Measurements from ENCODE around the gene MAPKBP1. TPM values are rescaled to one million over a fixed set of nuclear protein-coding genes. Genes with fewer than 3 reads are reported as not detected.

The MAPKBP1 gene
- total and polyA plus RNA-seq, 3 experiments from 2014 or later: 4.8 to 17.8 (median 16.0) TPM

GRCh38 chr15:41810651-41811431 lies 36.6 kb downstream of the MAPKBP1 start:
- CTCF ChIA-PET: interaction anchor here (0.9 to 7.3 kb wide), 21 partner anchors 8 to 345 kb away, joined by 3 to 167 read pairs (median 5); partner anchors contain the start of genes MAPKBP1 and PLA2G4B
- no peaks in the 10 kb centered on the region for H3K9me3 Mint-ChIP-seq
- peak overlapping the region in 5 of 8 donors; percentile 35 to 66 (median 58) for H3K27ac Mint-ChIP-seq
- no peak overlapping the region for H3K4me3 Mint-ChIP-seq
- peaks cover 10 to 14% (median 12%) of the 10 kb centered on the region in 3 donors for H3K4me1 Mint-ChIP-seq
- no peak for DNase-seq
- H3K27me3 Mint-ChIP-seq: no peaks in the 10 kb centered on the region
- Histone ChIP-seq H3K27ac (ENCODE audit: low read depth, low read length) (no peak overlapping the region), H3K4me1 (ENCODE audit: insufficient read depth, low read length) (peaks cover 7% of the 10 kb centered on the region), H3K27me3 (ENCODE audit: insufficient read depth, low read length, poor library complexity, severe bottlenecking) (no peaks in the 10 kb centered on the region), H3K4me3 (ENCODE audit: low read length) (no peak overlapping the region), H3K9me3 (ENCODE audit: low read length) (no peaks in the 10 kb centered on the region), H3K36me3 (ENCODE audit: insufficient read depth, low read length) (no peaks in the 10 kb centered on the region)
- H3K36me3 Mint-ChIP-seq: peaks cover 0 to 42% (median 13%) of the 10 kb centered on the region in 3 donors
- POLR2A ChIA-PET: interaction anchor here (0.6 to 0.9 kb wide), 3 partner anchors 37 to 115 kb away, joined by 3 read pairs; partner anchors contain the start of gene MAPKBP1

GRCh38 chr15:41811432-41812195 lies 37.3 kb downstream of the MAPKBP1 start:
- Histone ChIP-seq H3K27ac (ENCODE audit: low read depth, low read length) (no peak overlapping the region), H3K27me3 (ENCODE audit: insufficient read depth, low read length, poor library complexity, severe bottlenecking) (no peaks in the 10 kb centered on the region), H3K36me3 (ENCODE audit: insufficient read depth, low read length) (no peaks in the 10 kb centered on the region), H3K9me3 (ENCODE audit: low read length) (no peaks in the 10 kb centered on the region), H3K4me3 (ENCODE audit: low read length) (no peak overlapping the region), H3K4me1 (ENCODE audit: insufficient read depth, low read length) (peaks cover 7% of the 10 kb centered on the region)
- Mint-ChIP-seq H3K9me3 (no peaks in the 10 kb centered on the region), H3K27ac (peak overlapping the region in 5 of 8 donors; percentile 12 to 65 (median 35)), H3K27me3 (no peaks in the 10 kb centered on the region), H3K36me3 (peaks cover 0 to 45% (median 17%) of the 10 kb centered on the region in 3 donors), H3K4me1 (peaks cover 10 to 14% (median 12%) of the 10 kb centered on the region in 3 donors), H3K4me3 (no peak overlapping the region)
- ChIA-PET POLR2A (interaction anchor here (0.8 kb wide), 1 partner anchor 38 kb away, joined by 3 read pairs; the partner anchor contains the start of gene MAPKBP1), CTCF (interaction anchor here (0.8 to 7.3 kb wide), 26 partner anchors 9 to 346 kb away, joined by 3 to 167 read pairs (median 4); partner anchors contain the start of genes MAPKBP1 and PLA2G4B)
- peak; percentile 64 to 82 (median 65) for DNase-seq

- H3K36me3 Mint-ChIP-seq: peaks cover 0 to 56% (median 16%) of the 10 kb centered on the region in 3 donors
- no peak for DNase-seq
- no peak overlapping the region for H3K27ac ChIP-seq (ENCODE audit: low read depth, low read length)
- H3K27me3 ChIP-seq (ENCODE audit: insufficient read depth, low read length, poor library complexity, severe bottlenecking): no peaks in the 10 kb centered on the region
- peaks cover 7% of the 10 kb centered on the region for H3K4me1 ChIP-seq (ENCODE audit: insufficient read depth, low read length)
- no peak overlapping the region for H3K4me3 ChIP-seq (ENCODE audit: low read length)
- no peaks in the 10 kb centered on the region for H3K9me3 ChIP-seq (ENCODE audit: low read length)
- no peaks in the 10 kb centered on the region for H3K27me3 Mint-ChIP-seq
- no peak overlapping the region for H3K4me3 Mint-ChIP-seq
- ChIA-PET CTCF (interaction anchor here (0.7 to 7.3 kb wide), 9 partner anchors 10 to 255 kb away, joined by 3 to 167 read pairs (median 8); partner anchors contain the start of gene MAPKBP1), POLR2A (no interaction called here)
- peaks cover 10 to 14% (median 12%) of the 10 kb centered on the region in 3 donors for H3K4me1 Mint-ChIP-seq
- H3K9me3 Mint-ChIP-seq: no peaks in the 10 kb centered on the region
- H3K27ac Mint-ChIP-seq: peak overlapping the region in 2 of 8 donors; percentile 61 to 63
- H3K36me3 ChIP-seq (ENCODE audit: insufficient read depth, low read length): no peaks in the 10 kb centered on the region
Observed at GRCh38 chr15:41812820-41813375, 38.6 kb downstream of the MAPKBP1 start.

- DNase-seq: no peak
- peaks cover 10 to 14% (median 12%) of the 10 kb centered on the region in 3 donors for H3K4me1 Mint-ChIP-seq
- peaks cover 0 to 61% (median 16%) of the 10 kb centered on the region in 3 donors for H3K36me3 Mint-ChIP-seq
- ChIA-PET POLR2A (no interaction called here), CTCF (interaction anchor here (2.8 to 7.3 kb wide), 3 partner anchors 10 to 91 kb away, joined by 9 to 167 read pairs (median 28); partner anchors contain the start of gene MAPKBP1)
- no peaks in the 10 kb centered on the region for H3K27me3 Mint-ChIP-seq
- Histone ChIP-seq H3K4me3 (ENCODE audit: low read length) (no peak overlapping the region), H3K27me3 (ENCODE audit: insufficient read depth, low read length, poor library complexity, severe bottlenecking) (no peaks in the 10 kb centered on the region), H3K4me1 (ENCODE audit: insufficient read depth, low read length) (peaks cover 7% of the 10 kb centered on the region), H3K36me3 (ENCODE audit: insufficient read depth, low read length) (peaks cover 5% of the 10 kb centered on the region), H3K27ac (ENCODE audit: low read depth, low read length) (no peak overlapping the region), H3K9me3 (ENCODE audit: low read length) (no peaks in the 10 kb centered on the region)
- H3K4me3 Mint-ChIP-seq: no peak overlapping the region
- H3K9me3 Mint-ChIP-seq: no peaks in the 10 kb centered on the region
- H3K27ac Mint-ChIP-seq: no peak overlapping the region
Observed at GRCh38 chr15:41813426-41813825, 39.1 kb downstream of the MAPKBP1 start.

GRCh38 chr15:41814534-41814933 lies 40.2 kb downstream of the MAPKBP1 start:
- Histone ChIP-seq H3K27ac (ENCODE audit: low read depth, low read length) (no peak overlapping the region), H3K4me1 (ENCODE audit: insufficient read depth, low read length) (peaks cover 7% of the 10 kb centered on the region), H3K9me3 (ENCODE audit: low read length) (no peaks in the 10 kb centered on the region), H3K27me3 (ENCODE audit: insufficient read depth, low read length, poor library complexity, severe bottlenecking) (no peaks in the 10 kb centered on the region), H3K36me3 (ENCODE audit: insufficient read depth, low read length) (peaks cover 6% of the 10 kb centered on the region), H3K4me3 (ENCODE audit: low read length) (no peak overlapping the region)
- Mint-ChIP-seq H3K4me3 (no peak overlapping the region), H3K27ac (peak overlapping the region in 1 of 8 donors; percentile 12), H3K36me3 (peaks cover 0 to 70% (median 16%) of the 10 kb centered on the region in 3 donors), H3K9me3 (no peaks in the 10 kb centered on the region), H3K4me1 (peaks cover 10 to 14% (median 12%) of the 10 kb centered on the region in 3 donors), H3K27me3 (no peaks in the 10 kb centered on the region)
- peak in 1 of 5 donors; percentile 38 for DNase-seq
- ChIA-PET CTCF (interaction anchor here (7.3 kb wide), 1 partner anchor 40 kb away, joined by 167 read pairs; the partner anchor contains the start of gene MAPKBP1), POLR2A (no interaction called here)

- DNase-seq: peak in 1 of 5 donors; percentile 20
- Histone ChIP-seq H3K27me3 (ENCODE audit: insufficient read depth, low read length, poor library complexity, severe bottlenecking) (no peaks in the 10 kb centered on the region), H3K4me1 (ENCODE audit: insufficient read depth, low read length) (no peaks in the 10 kb centered on the region), H3K9me3 (ENCODE audit: low read length) (no peaks in the 10 kb centered on the region), H3K4me3 (ENCODE audit: low read length) (no peak overlapping the region), H3K27ac (ENCODE audit: low read depth, low read length) (no peak overlapping the region), H3K36me3 (ENCODE audit: insufficient read depth, low read length) (peaks cover 9% of the 10 kb centered on the region)
- Mint-ChIP-seq H3K36me3 (peaks cover 0 to 91% (median 16%) of the 10 kb centered on the region in 3 donors), H3K9me3 (no peaks in the 10 kb centered on the region), H3K27me3 (no peaks in the 10 kb centered on the region), H3K27ac (no peak overlapping the region), H3K4me3 (no peak overlapping the region), H3K4me1 (peaks cover under 1% of the 10 kb centered on the region in 3 donors)
- ChIA-PET POLR2A (interaction anchor here (0.6 kb wide), 1 partner anchor 30 kb away, joined by 3 read pairs; no protein-coding TSS in a partner anchor), CTCF (no interaction called here)
Observed at GRCh38 chr15:41816788-41817187, 42.5 kb downstream of the MAPKBP1 start.

- H3K4me1 ChIP-seq (ENCODE audit: insufficient read depth, low read length): no peaks in the 10 kb centered on the region
- H3K4me3 ChIP-seq (ENCODE audit: low read length): no peak overlapping the region
- no peaks in the 10 kb centered on the region for H3K9me3 ChIP-seq (ENCODE audit: low read length)
- peaks cover 9% of the 10 kb centered on the region for H3K36me3 ChIP-seq (ENCODE audit: insufficient read depth, low read length)
- CTCF ChIA-PET: interaction anchor here (1.9 kb wide), 1 partner anchor 44 kb away, joined by 10 read pairs; the partner anchor contains the start of gene MAPKBP1
- peak overlapping the region in 1 of 8 donors; percentile 43 for H3K27ac Mint-ChIP-seq
- POLR2A ChIA-PET: interaction anchor here (0.6 kb wide), 1 partner anchor 30 kb away, joined by 3 read pairs; no protein-coding TSS in a partner anchor
- H3K4me1 Mint-ChIP-seq: no peaks in the 10 kb centered on the region
- no peaks in the 10 kb centered on the region for H3K9me3 Mint-ChIP-seq
- H3K4me3 Mint-ChIP-seq: no peak overlapping the region
- H3K27me3 ChIP-seq (ENCODE audit: insufficient read depth, low read length, poor library complexity, severe bottlenecking): no peaks in the 10 kb centered on the region
- H3K27me3 Mint-ChIP-seq: no peaks in the 10 kb centered on the region
- H3K27ac ChIP-seq (ENCODE audit: low read depth, low read length): no peak overlapping the region
- DNase-seq: peak in 1 of 5 donors; percentile 29
- H3K36me3 Mint-ChIP-seq: peaks cover 0 to 90% (median 16%) of the 10 kb centered on the region in 3 donors
Observed at GRCh38 chr15:41817327-41817726, 43.0 kb downstream of the MAPKBP1 start.

Data from CD8-positive, alpha-beta memory T cell (primary cell).